Retina (tissue), 1 donor: ENCODE measurements around the gene MAML2.

Experiments
- DNase-seq: peaks from one replicate; pipeline ENCODE4 v3.0.0-alpha.2; 2016

MAML2 gene

DNA sequence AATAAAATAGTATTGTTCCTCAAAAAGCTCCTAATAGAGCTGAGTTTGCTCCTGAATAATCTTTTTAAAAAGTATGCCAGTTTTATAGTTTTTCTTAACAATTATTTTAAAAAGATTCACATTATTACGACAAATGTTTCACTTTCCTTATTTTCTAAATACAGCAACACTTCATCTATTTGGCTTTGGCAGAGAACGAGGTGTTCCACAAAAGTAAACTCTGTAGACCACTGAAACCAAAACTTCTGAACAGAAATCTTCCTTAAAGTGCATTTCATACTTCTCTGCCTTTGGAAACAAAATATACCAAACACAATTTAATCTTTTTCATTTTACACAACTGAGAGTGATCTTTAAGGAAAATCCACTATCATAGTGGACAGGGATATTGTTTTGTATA lies 285.5 kb downstream of the MAML2 start:
- no peak for DNase-seq

GRCh38 chr11:96056576-96056975 lies 286.4 kb downstream of the MAML2 start:
- DNase-seq = no peak

- peak; percentile 23 for DNase-seq
Observed at GRCh38 chr11:96055706-96056387, 287.1 kb downstream of the MAML2 start.

- peak; percentile 64 for DNase-seq
Observed at GRCh38 chr11:96054870-96055705, 287.9 kb downstream of the MAML2 start.

DNA sequence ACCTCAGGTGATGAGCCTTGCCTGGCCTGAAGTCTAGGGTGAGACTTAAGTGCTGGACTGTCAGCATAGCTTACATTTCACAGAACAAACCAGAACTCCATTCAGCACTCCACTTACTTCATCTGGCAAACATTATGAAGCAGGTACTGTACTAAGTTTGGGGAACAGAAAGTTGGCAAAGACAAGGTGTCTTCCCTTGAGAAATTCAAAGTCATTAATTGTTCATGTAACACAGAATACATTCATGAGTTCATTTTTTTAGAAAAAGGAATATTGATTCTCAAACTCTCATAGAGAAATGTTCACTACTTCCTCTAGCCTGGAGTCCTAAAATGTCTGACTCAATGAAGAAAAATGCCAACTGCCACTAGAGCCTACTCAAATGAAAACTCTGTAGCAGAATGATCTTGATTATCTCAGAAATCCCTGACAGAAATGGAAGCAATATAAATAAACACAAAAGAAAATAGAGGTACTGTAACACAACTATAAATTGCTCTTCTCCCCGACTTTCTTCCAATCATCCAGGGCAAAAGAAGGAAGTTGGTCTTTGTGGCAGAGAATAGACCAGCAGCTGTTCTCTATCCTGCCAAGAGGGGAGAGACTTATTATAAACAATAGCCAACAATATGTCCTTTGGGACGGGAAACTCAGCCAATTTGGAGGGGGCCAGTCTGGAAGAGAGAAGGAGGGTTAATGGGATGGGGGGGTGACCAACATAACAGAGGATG lies 289.9 kb downstream of the MAML2 start:
- DNase-seq = no peak

DNA sequence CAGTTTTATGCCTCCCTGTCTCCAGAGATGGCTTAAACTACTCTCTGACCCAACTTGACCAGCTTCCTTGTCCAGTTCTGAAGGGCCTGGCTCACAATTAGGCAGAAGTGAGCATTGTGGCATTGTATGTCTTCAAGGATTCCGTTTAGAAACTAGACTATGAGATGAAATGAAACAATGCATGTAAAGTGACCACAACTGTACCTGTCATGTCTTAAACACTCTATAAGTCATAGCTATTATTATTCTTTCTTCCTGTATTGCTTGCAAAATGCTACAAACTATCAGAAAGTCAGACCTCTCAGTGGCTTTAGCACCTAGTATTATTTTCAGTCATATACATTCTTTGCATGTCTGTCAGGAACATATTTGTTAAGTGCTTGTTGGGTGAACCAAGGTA lies 291.2 kb downstream of the MAML2 start:
- no peak for DNase-seq

DNA sequence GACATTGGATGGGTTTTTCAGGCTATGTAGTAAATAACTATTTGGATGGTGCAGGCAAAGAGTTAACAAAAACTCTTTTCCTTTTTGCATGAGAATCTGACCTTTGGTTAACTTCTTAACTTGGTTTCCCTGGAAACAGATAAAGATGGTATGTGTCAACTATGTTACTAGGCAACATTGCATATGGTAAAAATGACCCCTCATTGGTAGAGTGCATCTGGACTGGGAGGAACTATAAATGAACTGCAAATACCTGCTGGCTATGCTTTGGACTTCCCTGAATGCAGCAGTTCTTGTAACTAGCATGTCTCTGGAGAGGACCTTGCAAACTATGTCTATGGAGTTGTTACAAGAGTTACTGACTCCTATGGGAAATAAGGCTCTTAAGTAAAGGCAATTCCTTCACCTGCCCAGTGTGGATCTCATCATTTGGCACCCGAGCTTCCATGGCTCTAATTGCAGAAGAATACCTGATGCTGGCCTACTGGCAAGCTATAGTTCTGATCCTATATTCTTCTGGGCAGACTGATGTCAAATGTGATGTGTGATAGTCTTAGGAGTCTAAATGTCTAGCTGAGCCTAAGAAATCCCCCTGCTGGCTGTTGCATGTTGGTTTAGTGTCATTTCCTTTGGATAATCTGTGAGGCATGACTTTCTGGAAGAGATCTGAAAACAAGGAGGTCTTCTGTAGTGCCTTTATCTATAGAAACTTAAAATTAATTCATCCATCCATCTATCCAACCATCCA lies 292.4 kb downstream of the MAML2 start:
- DNase-seq = no peak

DNA sequence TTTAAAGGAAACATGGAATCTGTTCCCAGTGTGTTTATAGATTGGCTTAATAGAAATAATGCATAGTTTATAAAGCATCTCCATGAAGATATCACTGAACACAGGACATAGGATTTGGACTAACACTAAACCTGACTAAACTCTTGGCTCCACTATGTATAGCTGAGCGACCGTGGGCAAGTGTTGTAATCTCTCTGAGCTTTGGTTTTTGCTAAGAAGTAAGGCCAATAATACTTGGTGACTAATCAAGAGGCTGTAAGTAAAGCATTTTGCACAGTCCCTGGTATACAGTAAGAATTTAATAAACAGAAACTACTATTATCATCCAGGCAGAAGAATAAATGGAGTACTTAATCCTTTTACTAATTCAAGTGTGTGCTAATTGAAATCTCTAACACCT lies 293.6 kb downstream of the MAML2 start:
- no peak for DNase-seq

DNA sequence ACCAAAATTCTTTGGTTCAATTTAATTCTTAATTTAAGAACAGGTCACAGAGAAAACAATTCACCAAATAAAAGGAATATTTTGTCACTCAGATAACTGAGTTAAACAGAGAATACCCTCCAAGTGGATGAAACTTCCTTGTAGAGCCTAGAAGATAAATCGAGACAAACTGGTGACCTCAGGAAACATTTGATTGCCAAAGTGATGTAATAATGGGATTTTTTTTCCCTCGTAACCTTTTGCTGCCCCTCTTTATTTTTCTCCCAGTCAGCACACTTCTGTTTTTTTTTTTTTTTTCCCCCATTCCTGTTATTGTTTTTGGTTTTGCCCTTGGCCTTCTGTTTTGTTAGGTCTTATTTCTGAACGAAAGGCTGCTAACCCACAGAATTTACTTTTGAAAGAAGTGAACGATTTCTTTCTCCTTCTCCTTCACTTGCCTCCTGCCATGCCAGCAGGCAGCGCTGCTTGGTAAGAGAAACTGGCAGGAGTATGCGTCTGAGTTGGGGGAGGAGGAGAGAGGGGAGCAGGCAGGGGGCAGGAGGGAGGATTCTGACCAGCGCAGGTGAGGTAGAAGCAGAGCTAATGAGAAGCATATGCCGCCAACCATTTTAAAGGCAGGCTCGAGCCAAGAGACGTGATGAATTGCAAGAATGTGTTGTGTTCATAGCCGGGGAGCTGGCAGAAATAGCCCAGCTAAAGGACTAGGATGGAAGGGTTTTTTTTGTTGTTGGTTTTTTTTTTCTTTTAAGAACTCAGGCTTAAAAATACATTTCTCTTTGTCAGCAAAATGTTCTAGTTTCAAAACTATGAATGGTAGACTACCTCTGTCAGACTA lies 297.2 kb downstream of the MAML2 start:
- DNase-seq = peak; percentile 28

- DNase-seq = no peak
Observed at GRCh38 chr11:96044747-96045146, 298.2 kb downstream of the MAML2 start.

- no peak for DNase-seq
Observed at GRCh38 chr11:96044311-96044710, 298.7 kb downstream of the MAML2 start.

- no peak for DNase-seq
Observed at GRCh38 chr11:96043291-96043690, 299.7 kb downstream of the MAML2 start.

DNA sequence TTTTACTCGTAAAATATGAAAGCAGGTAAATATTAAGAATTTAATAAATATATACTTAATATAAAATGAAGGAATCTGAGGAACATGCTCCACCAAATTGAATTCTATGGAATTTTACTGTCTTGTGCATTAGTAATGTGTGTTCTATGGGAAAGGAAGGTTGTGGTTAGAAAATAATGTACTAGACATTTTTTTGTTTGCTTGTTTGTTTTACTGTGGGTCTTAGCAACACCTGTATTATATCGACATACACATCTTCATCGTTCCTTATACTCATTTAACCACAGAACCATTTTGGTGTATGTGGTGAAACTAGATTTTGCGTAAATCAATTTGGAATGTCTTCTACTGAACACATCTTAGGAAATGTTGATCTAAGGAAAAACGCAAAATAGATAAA lies 304.9 kb downstream of the MAML2 start:
- DNase-seq = no peak

DNA sequence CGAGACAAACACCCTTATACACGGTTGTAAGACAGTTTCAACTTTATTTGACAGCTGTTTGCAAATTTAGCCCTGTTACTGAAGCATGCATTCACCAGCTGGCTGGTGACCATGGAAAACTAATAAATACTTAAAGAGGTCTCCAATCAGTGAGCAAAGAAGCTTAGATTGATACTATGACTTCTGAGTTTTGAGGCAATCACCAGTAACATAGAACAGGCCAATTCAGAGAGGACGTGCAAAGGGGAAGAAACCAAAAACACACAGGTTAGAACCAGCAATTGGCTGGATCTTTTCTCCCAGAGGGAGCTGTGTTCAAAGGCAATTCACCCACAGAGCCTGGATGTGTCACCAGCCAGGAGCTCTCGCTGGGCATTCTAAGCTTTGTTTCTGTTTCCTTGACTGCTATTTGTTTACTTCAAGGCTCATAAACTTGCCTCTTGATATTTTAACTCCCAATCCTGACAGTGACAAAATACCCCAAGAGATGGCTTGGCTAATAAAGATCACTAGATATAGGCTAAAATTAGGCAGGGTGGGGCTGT lies 305.5 kb downstream of the MAML2 start:
- peak; percentile 23 for DNase-seq

GRCh38 chr11:96036863-96037262 lies 306.1 kb downstream of the MAML2 start:
- DNase-seq = no peak

- DNase-seq = no peak
Observed at GRCh38 chr11:96035740-96036078, 307.3 kb downstream of the MAML2 start.

- no peak for DNase-seq
Observed at GRCh38 chr11:96035031-96035739, 307.8 kb downstream of the MAML2 start.

DNA sequence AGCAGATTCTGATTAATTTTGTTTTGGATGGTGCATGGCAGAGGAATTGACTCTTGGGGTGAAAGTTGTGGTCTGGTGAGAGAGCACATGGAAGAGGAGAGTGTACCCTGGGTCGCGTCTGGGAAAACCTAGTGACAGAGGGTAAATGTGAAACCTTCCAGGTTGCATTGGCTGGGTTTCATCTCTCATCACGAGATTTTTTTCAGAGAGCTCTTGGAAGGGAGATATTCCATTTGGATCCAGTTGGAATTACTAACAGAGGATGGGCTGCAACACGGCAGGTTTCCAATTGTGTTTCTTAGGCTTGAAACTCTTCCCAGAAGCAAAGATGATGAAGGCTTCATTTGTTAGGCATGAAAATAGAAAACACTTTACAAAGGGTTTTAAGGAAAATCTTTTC lies 309.4 kb downstream of the MAML2 start:
- DNase-seq = no peak

DNA sequence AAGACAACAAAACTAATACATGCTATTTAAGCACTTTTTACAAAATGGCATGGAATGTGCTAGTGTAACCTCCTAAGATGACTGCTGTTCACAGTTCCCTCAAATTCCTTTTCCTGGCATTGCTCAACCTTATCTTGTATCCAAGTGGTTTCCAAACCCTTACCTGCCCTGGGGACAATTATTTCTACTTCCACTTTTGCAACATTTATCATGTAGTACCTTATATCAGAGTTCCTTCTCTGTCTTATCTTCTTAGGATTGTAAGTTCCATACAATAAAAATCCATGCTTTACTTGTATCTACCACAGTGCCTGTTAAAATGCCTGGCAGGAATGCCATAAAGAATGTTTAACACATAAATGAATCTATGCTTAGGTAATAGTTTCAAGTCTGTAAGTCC lies 309.9 kb downstream of the MAML2 start:
- DNase-seq = no peak

GRCh38 chr11:96028746-96029145 lies 314.2 kb downstream of the MAML2 start:
- DNase-seq = no peak

GRCh38 chr11:96027021-96027420 lies 316.0 kb downstream of the MAML2 start:
- no peak for DNase-seq
